DOHH2 (cell line): ENCODE data around the gene TOR4A.

Experiments used
- EZH2phosphoT487 ChIP-seq: fragments of 200-600 bp; sonication (generic); IDR thresholded peaks from 2 replicates; pipeline ENCODE4 v1.6.1; 2017; ENCODE audit warnings: borderline replicate concordance, mild to moderate bottlenecking, antibody characterized with exemption, low read length, moderate library complexity, mixed read lengths
- TF ChIP-seq, protein P1 (sequence below): fragments of 200-600 bp; sonication (generic); IDR thresholded peaks from one replicate; pipeline ENCODE4 v1.5.1; 2014; ENCODE audit warnings: antibody characterized with exemption, mild to moderate bottlenecking, low read depth, low read length; ENCODE audit not compliant: poor library complexity, severe bottlenecking

DNA sequence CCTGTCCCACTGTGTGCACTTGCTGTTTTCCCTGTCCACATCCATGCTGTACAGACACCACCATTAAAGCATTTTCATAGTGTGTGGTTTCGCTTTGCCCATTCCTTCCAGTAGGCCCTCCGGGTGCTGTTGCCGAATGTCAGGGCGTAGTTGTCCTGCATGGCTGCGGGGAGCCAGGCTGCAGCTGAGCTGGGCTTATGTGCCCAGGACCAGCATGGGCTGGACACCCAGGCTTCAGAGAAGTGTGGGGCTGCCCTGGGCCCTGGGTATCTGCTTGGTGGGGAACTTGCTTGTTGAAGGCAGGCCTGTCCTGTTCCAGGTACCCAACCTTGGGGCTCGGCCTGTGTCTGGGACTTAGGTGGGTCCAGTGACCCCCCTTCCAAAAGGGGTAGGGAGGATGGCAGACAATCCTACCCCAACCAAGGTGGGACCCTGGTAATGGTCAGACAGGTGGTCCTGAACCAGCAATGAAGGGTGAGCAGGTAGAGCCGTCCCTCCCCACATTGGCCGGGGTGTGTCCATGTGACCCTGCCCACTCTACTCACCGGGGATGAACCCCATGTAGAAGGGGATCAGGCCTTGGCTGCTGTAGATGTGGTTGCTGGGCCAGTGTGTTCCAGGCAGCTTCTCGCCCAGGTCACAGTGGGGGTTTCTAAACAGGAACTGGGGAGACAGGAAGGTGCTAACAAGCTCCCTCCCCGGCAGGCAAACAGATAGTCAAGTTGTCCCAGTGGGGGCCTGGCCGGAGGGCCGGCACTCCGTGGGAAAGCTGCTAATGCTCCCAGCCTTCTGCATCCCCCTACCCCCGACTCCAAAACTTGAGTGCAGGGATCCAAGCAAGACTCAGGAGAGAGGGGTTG is 33.7 kb upstream of the TOR4A start:
- TF ChIP-seq, protein P1, sequence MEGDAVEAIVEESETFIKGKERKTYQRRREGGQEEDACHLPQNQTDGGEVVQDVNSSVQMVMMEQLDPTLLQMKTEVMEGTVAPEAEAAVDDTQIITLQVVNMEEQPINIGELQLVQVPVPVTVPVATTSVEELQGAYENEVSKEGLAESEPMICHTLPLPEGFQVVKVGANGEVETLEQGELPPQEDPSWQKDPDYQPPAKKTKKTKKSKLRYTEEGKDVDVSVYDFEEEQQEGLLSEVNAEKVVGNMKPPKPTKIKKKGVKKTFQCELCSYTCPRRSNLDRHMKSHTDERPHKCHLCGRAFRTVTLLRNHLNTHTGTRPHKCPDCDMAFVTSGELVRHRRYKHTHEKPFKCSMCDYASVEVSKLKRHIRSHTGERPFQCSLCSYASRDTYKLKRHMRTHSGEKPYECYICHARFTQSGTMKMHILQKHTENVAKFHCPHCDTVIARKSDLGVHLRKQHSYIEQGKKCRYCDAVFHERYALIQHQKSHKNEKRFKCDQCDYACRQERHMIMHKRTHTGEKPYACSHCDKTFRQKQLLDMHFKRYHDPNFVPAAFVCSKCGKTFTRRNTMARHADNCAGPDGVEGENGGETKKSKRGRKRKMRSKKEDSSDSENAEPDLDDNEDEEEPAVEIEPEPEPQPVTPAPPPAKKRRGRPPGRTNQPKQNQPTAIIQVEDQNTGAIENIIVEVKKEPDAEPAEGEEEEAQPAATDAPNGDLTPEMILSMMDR = no peak
- no peak for TF ChIP-seq EZH2phosphoT487
